Suppressor macrophage (primary cell): Measurements from ENCODE around the gene GRB10.
"Not testable (repeated sequence)": the region's sequence is repeated elsewhere in the genome, so short reads cannot be mapped to it uniquely, and the experiment has no call there.

Experiments used
- DNase-seq, 4 experiments: peaks; one replicate each; pipeline ENCODE4 v3.0.0-alpha.2; 2020 to 2022

GRB10 gene

GRCh38 chr7:50567715-50568261, 214.9 kb downstream of the GRB10 start:
- DNase-seq, result no peak

GRCh38 chr7:50565977-50566376, 216.7 kb downstream of the GRB10 start:
- DNase-seq, result no peak

GRCh38 chr7:50565559-50565916, 217.2 kb downstream of the GRB10 start:
- no peak for DNase-seq

- no peak for DNase-seq
Measured at GRCh38 chr7:50564640-50565558, 217.8 kb downstream of the GRB10 start, which contains the start of gene DDC. DDC (minus strand) TSS chr7:50565405; CDS start chr7:50544085, 21,320 bp downstream.

GRCh38 chr7:50564171-50564570, 218.5 kb downstream of the GRB10 start:
- DNase-seq, result no peak

GRCh38 chr7:50562136-50562535, 220.6 kb downstream of the GRB10 start:
- no peak for DNase-seq

GRCh38 chr7:50560865-50561351, 221.8 kb downstream of the GRB10 start:
- DNase-seq, result no peak

GRCh38 chr7:50559881-50560280, 222.8 kb downstream of the GRB10 start:
- DNase-seq, result no peak

- DNase-seq, result no peak
Measured at GRCh38 chr7:50558294-50559053, 224.2 kb downstream of the GRB10 start.

- no peak for DNase-seq
Measured at GRCh38 chr7:50557099-50557498, 225.6 kb downstream of the GRB10 start.

- DNase-seq, result no peak
Measured at GRCh38 chr7:50556247-50556991, 226.3 kb downstream of the GRB10 start.

- no peak for DNase-seq
Measured at GRCh38 chr7:50555594-50556140, 227.0 kb downstream of the GRB10 start.

GRCh38 chr7:50554431-50555322, 228.0 kb downstream of the GRB10 start:
- no peak for DNase-seq

- no peak for DNase-seq
Measured at GRCh38 chr7:50553973-50554372, 228.7 kb downstream of the GRB10 start.

GRCh38 chr7:50552921-50553320, 229.8 kb downstream of the GRB10 start:
- DNase-seq, result peak in 2 of 4 experiments; percentile 10 to 15

- no peak for DNase-seq
Measured at GRCh38 chr7:50552139-50552538, 230.6 kb downstream of the GRB10 start.

GRCh38 chr7:50545613-50546012, 237.1 kb downstream of the GRB10 start:
- not testable (repeated sequence) for DNase-seq

- DNase-seq, result no peak
Measured at GRCh38 chr7:50544992-50545391, 237.7 kb downstream of the GRB10 start.

- no peak for DNase-seq
Measured at GRCh38 chr7:50543776-50544442, 238.8 kb downstream of the GRB10 start.

GRCh38 chr7:50542132-50542531, 240.6 kb downstream of the GRB10 start:
- DNase-seq, result no peak
